Left ventricle myocardium superior (tissue), 1 donor: ENCODE measurements around the gene ZFP36. TPM values are rescaled to one million over a fixed set of nuclear protein-coding genes. Genes with fewer than 3 reads are reported as not detected.
A peak's percentile ranks its signal among the peaks of the same experiment; 100 is the strongest.
"Not testable (repeated sequence)": the region's sequence is repeated elsewhere in the genome, so short reads cannot be mapped to it uniquely, and the experiment has no call there.

Experiments used
- ATAC-seq: fragments of 200-7000 bp; cut with Tn5 transposase; one replicate; pipeline ENCODE4 v1.9.1; 2020; ENCODE audit warnings: mild to moderate bottlenecking, moderate library complexity
- DNase-seq: peaks from one replicate; pipeline ENCODE4 v3.0.0-alpha.2; 2020
- intact Hi-C: fragments of 100-400 bp; cut with micrococcal nuclease; formaldehyde crosslinking; loops from one replicate; pipeline ENCODE4 v1.11.0; 2022
- microRNA-seq: library from miRNA; unstranded; fragments of <30 nt; microRNA quantifications from one replicate; pipeline ENCODE4 v1.2.0, GENCODE V29; 2020; ENCODE audit warnings: borderline number of aligned reads
- total RNA-seq: library from RNA; stranded (reverse); fragmentation: NEBNext Ultra II Directional; extraction: Animal tissue kit (Norgen Biotek cat#: 25700); gene quantifications from one replicate; pipeline ENCODE4 v1.2.1, GENCODE V29; 2021
- donor health status: DM: no; HTN: yes; CAD: no; lungs with severe emphysema.

ZFP36 gene
- total RNA-seq, 1 donor from 2014 or later, result 53.0 TPM

DNA sequence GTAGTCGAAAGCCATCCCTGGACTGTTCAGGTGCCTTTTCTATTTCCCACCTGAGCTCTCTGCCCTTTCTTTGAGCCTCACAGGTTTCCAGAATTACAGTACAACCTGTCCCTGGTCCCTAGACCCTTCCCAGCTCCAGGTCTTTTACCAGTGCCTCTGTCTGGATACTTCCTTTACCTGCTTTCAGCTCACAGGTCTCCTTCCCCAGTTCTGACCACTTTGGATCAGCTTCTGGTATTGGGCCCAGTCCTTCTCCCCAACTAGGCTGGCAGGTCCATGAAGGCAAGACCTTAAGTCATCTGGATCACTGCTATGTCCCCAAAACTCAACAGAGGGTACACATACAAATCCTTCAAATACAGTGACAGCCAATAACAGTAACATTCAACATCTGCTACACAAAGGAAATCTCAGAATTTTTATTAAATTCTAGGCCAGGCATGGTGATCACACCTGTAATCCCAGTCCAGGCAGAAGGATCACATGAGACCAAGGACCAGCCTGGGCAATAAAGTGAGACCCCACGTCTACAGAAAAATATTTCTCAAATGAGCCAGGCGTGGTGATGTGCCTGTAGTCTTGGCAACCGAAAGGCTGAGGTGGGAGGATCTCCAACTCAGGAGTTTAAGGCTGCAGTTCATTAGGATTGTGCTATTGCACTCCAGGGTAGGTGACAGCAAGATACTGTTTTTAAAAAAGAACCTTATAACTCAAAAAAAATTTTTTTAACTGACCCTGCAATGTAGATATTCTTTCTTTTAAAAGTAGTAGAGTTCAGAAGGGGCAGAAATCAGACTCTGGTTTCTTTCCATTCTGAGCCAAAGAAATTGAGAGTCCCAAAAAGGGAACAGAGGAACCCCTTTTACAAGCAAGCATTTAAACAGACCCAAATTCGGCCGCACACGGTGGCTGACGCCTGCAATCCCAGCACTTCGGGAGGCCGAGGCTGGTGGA is 27.8 kb downstream of the ZFP36 start:
- no peak for DNase-seq
- ATAC-seq, result no peak
- intact Hi-C loops, result no loop called here

DNA sequence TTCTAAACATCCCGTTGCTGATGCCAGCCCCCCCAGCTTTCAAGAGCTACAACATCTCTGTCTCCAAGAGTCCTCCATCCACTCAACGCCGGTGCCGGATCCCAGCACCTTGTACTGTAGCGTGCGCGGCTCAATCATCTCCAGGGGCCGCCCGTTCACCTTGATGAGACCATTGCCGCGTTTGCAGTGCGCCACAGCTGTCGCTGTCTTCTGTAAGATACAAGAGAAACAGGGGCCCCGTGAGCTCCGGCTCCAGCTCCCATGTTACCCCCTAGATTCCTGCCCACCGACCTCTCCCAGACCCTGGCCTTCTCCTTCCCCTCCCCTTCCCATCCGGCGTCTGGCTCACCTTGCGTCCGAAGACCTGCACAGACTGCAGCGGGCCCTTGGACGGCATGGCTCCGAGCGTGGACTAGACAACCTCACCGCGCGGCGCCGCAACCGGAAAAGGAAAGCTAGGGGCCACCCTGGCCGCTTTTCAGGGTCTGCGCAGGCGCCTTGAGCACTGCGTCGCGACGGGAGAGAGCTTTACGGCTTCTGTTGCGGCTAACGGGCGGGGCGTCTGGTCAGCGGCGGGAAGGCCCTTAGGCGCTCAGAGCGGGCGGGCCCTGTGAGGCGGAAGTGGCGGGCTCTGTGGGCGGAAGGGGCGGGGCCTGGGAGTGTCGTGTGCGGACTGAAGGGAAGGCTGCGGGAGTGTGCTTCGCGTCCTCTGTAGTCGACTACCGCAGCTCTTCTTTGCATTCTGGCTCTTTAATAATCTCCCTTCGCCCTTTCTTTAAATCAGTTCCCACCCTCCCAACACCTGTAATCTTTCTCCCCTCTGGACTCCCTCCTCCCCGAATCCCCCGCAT is 29.1 kb downstream of the ZFP36 start, which contains the start of gene RPS16:
RPS16 (minus strand) TSS at position 451 of the 851 bp plus-strand sequence; CDS start at position 397, 54 bp downstream.
- peak; percentile 99 for DNase-seq
- intact Hi-C loops, result no loop called here
- peak; percentile 99 for ATAC-seq

DNA sequence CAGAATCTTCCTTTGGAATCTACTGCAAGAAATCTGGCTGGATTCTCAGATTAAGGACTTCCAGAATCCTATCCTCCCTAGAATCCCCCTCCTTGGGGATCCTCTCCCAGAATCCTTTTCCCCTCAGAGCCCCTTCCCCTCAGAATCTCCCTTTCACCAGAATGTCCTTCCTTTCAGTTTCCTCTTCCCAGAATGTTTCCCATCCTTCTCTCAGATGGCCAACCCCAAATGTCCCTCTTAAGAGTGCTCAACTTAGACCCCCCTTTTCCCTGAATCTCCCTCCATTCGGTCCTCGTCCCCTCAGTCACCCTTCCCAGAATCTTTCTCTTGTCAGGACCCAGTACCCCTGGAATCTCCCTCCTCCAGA is 29.7 kb downstream of the ZFP36 start:
- intact Hi-C loops, result no loop called here
- DNase-seq (no peak), ATAC-seq (no peak)

DNA sequence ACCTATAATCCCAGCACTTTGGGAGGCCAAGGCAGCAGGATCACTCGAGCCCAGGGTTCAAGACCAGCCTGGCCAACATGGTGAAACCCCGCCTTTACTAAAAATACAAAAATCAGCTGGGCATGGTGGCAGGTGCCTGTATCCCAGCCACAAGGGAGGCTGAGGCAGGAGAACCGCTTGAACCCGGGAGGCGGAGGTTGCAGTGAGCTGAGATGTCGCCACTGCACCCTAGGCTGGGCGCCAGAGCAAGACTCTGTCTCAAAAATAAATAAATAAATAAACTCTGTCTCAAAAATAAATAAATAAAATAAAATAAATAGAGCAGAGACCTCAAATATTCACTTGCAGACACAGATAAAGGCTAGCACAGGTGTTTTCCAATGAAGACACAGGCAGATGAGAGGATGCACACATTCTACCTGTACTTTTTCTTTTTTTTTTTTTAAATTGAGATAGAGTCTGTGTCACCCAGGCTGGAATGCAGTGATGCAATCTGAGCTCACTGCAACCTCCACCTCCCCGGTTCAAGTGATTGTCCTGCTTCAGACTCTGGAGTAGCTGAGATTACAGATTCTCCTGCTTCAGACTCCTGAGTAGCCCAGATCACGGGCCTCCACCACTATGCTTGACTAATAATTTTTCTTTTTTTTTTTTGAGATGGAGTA is 31.8 kb downstream of the ZFP36 start:
- intact Hi-C loops, result no loop called here
- no peak for ATAC-seq
- DNase-seq, result no peak

DNA sequence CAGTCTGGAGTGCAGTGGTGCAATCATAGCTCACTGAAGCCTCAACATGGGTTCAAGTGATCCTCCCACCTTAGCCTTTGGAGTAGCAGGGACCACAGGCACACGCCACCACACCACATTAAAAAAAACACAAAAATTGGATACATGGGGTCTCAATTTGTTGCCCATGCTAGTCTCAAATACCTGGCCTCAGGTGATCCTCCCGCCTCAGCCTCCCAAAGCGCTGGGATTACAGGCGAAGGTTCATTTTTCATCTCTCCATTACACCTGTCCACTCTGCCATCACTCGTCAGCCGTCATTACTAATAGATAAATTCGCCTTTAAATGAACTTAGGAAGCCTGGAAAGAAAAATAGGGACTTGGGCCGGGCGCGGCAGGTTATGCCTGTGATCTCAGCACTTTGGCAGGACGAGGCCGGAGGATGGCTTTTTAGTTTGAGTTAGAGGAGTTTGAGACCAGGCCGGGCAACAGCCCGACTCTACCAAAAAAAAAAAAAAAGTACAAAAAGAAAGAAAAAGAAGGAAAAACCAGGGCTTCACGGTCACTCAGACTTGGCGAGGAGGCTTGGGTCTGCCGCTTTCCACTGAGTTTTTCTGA is 38.0 kb downstream of the ZFP36 start:
- ATAC-seq, result peak; percentile 4
- intact Hi-C loops, result no loop called here
- no peak for DNase-seq

DNA sequence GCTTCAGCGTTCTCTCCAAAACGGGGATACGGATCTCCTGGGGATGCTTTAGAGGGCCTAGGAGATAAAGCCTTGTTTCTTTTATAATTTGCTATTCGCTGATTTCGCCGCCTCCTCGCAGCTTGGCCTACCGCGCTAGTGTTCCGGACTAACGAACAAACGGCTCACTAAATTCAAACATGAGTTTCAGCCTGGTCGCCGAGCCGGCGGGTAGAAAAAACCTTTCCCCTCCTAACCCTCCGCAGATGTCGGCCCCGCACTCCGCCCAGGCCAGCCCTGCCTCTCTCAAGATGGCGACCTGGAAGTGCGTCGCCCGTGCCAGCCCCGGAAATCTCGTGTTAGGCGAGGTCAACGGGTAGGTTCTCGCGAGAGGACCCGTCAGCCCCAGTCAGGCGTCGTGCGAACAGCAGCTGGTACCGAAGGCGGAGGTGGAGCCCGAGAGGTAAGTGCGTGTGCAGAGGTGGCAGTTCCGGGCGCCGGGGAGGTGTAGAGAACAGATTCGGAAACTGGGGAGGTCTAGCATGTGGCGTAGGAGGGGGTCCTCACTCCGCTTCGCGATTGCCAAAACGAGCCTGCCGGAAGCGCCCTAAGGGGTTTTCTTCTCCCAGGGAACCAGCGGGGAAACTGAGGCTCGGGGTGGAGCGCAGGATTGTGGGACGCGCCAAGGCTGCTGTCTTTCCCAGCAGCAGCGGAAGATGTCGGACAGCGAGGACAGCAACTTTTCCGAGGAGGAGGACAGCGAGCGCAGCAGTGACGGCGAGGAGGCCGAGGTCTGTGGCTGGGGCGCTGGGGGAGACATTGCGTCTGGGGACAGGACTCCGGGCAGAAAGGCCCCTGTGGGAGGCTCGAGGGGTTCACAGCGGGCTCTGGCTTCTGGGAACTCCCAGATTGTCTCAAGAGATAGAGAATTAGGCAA is 38.8 kb downstream of the ZFP36 start, which contains the start of gene SUPT5H:
SUPT5H (plus strand) TSS at position 387 of the 916 bp plus-strand sequence; CDS start at position 696, 309 bp downstream.
- peak; percentile 98 for ATAC-seq
- DNase-seq, result peak; percentile 97
- intact Hi-C loops, result no loop called here

DNA sequence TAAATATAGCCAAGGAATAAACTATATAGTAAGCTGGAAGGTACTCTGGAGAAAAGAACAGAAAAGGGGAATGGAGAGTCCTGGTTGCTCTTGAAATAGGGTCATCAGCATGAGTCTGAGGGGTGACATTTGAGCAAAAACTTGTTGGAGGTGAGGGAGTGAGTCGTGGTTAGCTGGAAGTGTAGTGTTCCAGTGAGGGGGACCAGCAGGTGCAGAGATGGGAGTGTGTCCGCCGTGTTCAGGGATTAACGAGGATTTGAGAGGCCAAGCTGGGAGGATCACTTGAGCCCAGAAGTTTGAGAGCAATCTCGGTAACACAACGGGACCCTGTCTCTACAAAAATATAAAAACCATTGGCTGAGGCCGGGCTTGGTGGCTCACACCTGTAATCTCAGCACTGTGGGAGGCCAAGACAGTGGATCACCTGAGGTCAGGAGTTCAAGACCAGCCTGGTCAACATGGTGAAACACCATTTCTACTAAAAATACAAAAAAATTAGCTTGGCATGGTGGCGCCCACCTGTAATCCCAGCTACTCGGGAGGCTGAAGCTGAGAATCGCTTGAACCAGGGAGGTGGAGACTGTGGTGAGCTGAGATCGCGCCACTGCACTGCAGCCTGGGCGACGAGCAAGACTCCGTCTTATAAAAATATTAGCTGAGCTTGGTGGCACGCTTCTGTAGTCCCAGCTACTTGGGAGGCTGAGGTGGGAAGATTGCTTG is 39.9 kb downstream of the ZFP36 start:
- no peak for DNase-seq
- ATAC-seq, result no peak
- intact Hi-C loops, result no loop called here

DNA sequence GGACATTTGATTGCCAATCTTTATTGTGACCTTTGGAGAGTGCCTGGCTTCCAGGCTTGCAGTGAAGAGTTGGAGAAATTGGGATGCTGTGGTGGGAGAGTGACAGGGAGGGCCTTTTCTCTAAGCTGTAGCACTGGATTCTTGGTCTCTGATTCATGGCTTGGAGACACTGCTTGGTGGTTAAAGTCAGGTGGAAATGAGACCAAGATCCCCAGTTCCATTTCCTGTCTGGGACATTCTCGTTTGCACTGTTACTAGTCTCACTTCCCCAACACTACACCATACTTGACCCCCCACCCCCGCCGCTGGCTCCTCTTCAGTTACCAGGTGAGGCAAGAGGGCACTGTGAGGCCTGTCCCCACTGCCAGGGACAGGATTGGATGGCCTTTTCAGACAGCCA is 41.6 kb downstream of the ZFP36 start:
- no peak for DNase-seq
- intact Hi-C loops, result no loop called here
- no peak for ATAC-seq

DNA sequence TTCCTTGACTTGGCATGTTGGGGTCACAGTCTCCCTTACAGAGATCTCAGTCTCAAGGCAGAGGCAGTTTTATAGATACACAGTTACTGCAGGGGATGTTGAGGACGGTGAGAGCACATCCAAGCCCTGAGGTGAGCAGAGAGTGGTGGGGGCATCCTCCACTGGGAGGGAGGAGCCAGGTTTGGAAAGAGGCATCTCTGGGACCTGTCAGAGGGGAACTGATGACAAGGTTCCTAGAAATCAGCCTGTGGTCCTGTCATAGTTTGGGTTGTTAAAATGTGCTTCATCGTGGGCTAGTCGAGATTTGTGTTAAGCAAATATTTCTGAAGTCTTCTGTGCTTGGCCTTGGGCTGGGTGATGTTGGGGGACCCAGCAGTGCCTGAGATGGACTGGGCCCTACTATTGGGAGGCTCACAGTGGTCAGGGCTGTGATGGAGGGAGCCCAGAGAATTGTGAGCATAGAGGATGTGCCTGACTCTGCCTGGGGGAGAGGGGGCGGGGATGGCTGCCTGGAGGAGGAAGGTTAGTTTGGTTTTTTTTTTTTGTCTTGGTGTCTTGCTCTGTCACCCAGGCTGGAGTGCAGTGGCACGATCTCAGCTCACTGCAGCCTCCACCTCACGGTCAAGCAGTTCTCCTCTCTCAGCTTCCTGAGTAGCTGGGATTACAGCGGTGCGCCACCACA is 42.6 kb downstream of the ZFP36 start:
- intact Hi-C loops, result no loop called here
- DNase-seq, result no peak
- no peak for ATAC-seq

DNA sequence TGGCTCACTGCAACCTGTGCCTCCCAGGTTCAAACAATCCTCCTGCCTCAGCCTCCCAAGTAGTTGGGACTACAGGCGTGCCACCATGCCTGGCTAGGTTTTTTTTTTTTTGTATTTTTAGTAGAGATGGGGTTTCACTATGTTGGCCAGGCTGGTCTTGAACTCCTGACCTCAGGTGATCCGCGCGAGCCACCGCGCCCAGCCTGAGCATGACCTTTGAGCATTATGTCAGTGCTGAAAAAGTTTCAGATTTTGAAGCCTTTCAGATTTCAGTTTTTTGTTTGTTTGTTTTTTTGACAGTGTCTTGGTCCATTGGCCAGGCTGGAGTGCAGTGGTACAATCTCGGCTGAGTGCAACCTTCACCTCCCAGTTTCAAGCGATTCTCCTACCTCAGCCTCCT is 44.6 kb downstream of the ZFP36 start:
- intact Hi-C loops, DNase-seq: not testable (repeated sequence)

More for the DNA sequence above, 44.6 kb downstream of the ZFP36 start:
- ATAC-seq, result not testable (repeated sequence)

Small RNAs within 50 kb of the gene (microRNA-seq; reads per million reads assigned to microRNA genes)
- not detected for gene MIR4530

Other genes with a start within 250 kb of the ZFP36 start
- gene NCCRP1, start 209.9 kb upstream of the ZFP36 start, total RNA-seq, result not detected
- gene SYCN, start 202.6 kb upstream of the ZFP36 start, total RNA-seq, result not detected
- gene IFNL3, start 161.8 kb upstream of the ZFP36 start, total RNA-seq, result not detected
- gene IFNL4, start 158.0 kb upstream of the ZFP36 start, total RNA-seq, result not detected
- gene IFNL2, start 138.5 kb upstream of the ZFP36 start, total RNA-seq, result not detected
- not detected for gene IFNL1, start 110.4 kb upstream of the ZFP36 start, total RNA-seq
- gene LRFN1, start 86.0 kb upstream of the ZFP36 start, total RNA-seq, result 0.35 TPM
- gene GMFG, start 70.8 kb upstream of the ZFP36 start, total RNA-seq, result 18.5 TPM
- 50.7 TPM for gene SAMD4B, start 64.4 kb upstream of the ZFP36 start, total RNA-seq
- gene PAF1, start 15.7 kb upstream of the ZFP36 start, total RNA-seq, result 34.8 TPM
- 22.2 TPM for gene MED29, start 15.5 kb upstream of the ZFP36 start, total RNA-seq
- gene PLEKHG2, start 5.8 kb downstream of the ZFP36 start, total RNA-seq, result 11.6 TPM
- gene RPS16, start 29.1 kb downstream of the ZFP36 start, total RNA-seq, result 1,154 TPM
- 85.8 TPM for gene SUPT5H, start 38.7 kb downstream of the ZFP36 start, total RNA-seq
- 75.3 TPM for gene TIMM50, start 74.0 kb downstream of the ZFP36 start, total RNA-seq
- not detected for gene DLL3, start 92.1 kb downstream of the ZFP36 start, total RNA-seq
- not detected for gene SELENOV, start 108.3 kb downstream of the ZFP36 start, total RNA-seq
- 2.0 TPM for gene EID2B, start 126.0 kb downstream of the ZFP36 start, total RNA-seq
- gene EID2, start 133.3 kb downstream of the ZFP36 start, total RNA-seq, result 9.9 TPM
- not detected for gene LGALS13, start 195.7 kb downstream of the ZFP36 start, total RNA-seq
- gene LGALS16, start 249.1 kb downstream of the ZFP36 start, total RNA-seq, result not detected